ENCODE data around the gene TDRD9. TPM values are rescaled to one million over a fixed set of nuclear protein-coding genes. Genes with fewer than 3 reads are reported as not detected.

Gene TDRD9
- total and polyA plus RNA-seq, 8 donors: 0.63 to 9.1 (median 2.2) TPM

GRCh38 chr14:103908580-103908979 is 19.7 kb upstream of the TDRD9 start:
- ATAC-seq (no peak), DNase-seq (no peak)
- H3K4me1 ChIP-seq: peaks cover 0 to 11% of the 10 kb centered on the region in 2 donors
- H3K9me3 ChIP-seq: no peaks in the 10 kb centered on the region
- H3K27ac ChIP-seq: no peak overlapping the region
- intact Hi-C loops (cut with DNase I): no loop called here
- peaks cover 0 to 34% of the 10 kb centered on the region in 2 donors for H3K36me3 ChIP-seq
- no peaks in the 10 kb centered on the region for H3K27me3 ChIP-seq
- H3K4me3 ChIP-seq: no peak overlapping the region
- no peak for TF ChIP-seq CTCF (IDR thresholded peaks at IDR 0.05)

- no peak for DNase-seq
- no peak overlapping the region for H3K4me3 ChIP-seq
- H3K4me1 ChIP-seq: peaks cover 0 to 11% of the 10 kb centered on the region in 2 donors
- intact Hi-C loops (cut with DNase I): loop anchor here in 1 of 2 donors (10.0 kb wide), 1 partner anchor 105 kb away; no protein-coding TSS in a partner anchor
- ATAC-seq: no peak
- no peak overlapping the region for H3K27ac ChIP-seq
- peaks cover 0 to 45% of the 10 kb centered on the region in 2 donors for H3K36me3 ChIP-seq
- no peaks in the 10 kb centered on the region for H3K9me3 ChIP-seq
- TF ChIP-seq CTCF (IDR thresholded peaks at IDR 0.05): no peak
- no peaks in the 10 kb centered on the region for H3K27me3 ChIP-seq
These were observed 18.6 kb upstream of the TDRD9 start for GRCh38 chr14:103909531-103910261.

GRCh38 chr14:103910262-103910935 is 17.9 kb upstream of the TDRD9 start:
- intact Hi-C loops (cut with DNase I): loop anchor here in 1 of 2 donors (10.0 kb wide), 1 partner anchor 106 kb away; no protein-coding TSS in a partner anchor
- Histone ChIP-seq H3K27me3 (no peaks in the 10 kb centered on the region), H3K36me3 (peaks cover 0 to 52% of the 10 kb centered on the region in 2 donors), H3K4me3 (no peak overlapping the region), H3K4me1 (peaks cover 0 to 11% of the 10 kb centered on the region in 2 donors), H3K27ac (no peak overlapping the region), H3K9me3 (no peaks in the 10 kb centered on the region)
- DNase-seq (peak; percentile 60 to 89 (median 88)), ATAC-seq (peak; percentile 100)
- peak; percentile 63 to 69 for TF ChIP-seq CTCF (IDR thresholded peaks at IDR 0.05)

- no peaks in the 10 kb centered on the region for H3K9me3 ChIP-seq
- no peak overlapping the region for H3K27ac ChIP-seq
- intact Hi-C loops (cut with DNase I): loop anchor here in 1 of 2 donors (10.0 kb wide), 1 partner anchor 106 kb away; no protein-coding TSS in a partner anchor
- ATAC-seq: no peak
- H3K4me3 ChIP-seq: no peak overlapping the region
- no peak for DNase-seq
- TF ChIP-seq CTCF (IDR thresholded peaks at IDR 0.05): no peak
- peaks cover 0 to 11% of the 10 kb centered on the region in 2 donors for H3K4me1 ChIP-seq
- H3K36me3 ChIP-seq: peaks cover 0 to 58% of the 10 kb centered on the region in 2 donors
- H3K27me3 ChIP-seq: no peaks in the 10 kb centered on the region
These were observed 17.3 kb upstream of the TDRD9 start for GRCh38 chr14:103910984-103911383.

GRCh38 chr14:103915616-103916015 is 12.6 kb upstream of the TDRD9 start:
- H3K36me3 ChIP-seq: peaks cover 0 to 74% of the 10 kb centered on the region in 2 donors

More at GRCh38 chr14:103915616-103916015, 12.6 kb upstream of the TDRD9 start:
- DNase-seq: no peak
- ATAC-seq: no peak
- Histone ChIP-seq H3K4me3 (no peak overlapping the region), H3K27me3 (no peaks in the 10 kb centered on the region), H3K27ac (no peak overlapping the region), H3K9me3 (no peaks in the 10 kb centered on the region), H3K4me1 (peaks cover 7 to 22% of the 10 kb centered on the region in 2 donors)
- intact Hi-C loops (cut with DNase I): loop anchor here in 1 of 2 donors (10.0 kb wide), 1 partner anchor 111 kb away; no protein-coding TSS in a partner anchor
- no peak for TF ChIP-seq CTCF (IDR thresholded peaks at IDR 0.05)
